ENCODE results near the gene PLPP1.

Gene PLPP1

GRCh38 chr5:55498457-55498856 lies 36.3 kb downstream of the PLPP1 start:
- DNase-seq = no peak

GRCh38 chr5:55497712-55498111 lies 37.1 kb downstream of the PLPP1 start:
- no peak for DNase-seq

GRCh38 chr5:55495216-55495615 lies 39.5 kb downstream of the PLPP1 start:
- no peak for DNase-seq

- DNase-seq = no peak
Measured at GRCh38 chr5:55492449-55492848, 42.3 kb downstream of the PLPP1 start.

GRCh38 chr5:55485073-55485472 lies 49.7 kb downstream of the PLPP1 start:
- DNase-seq = no peak

- DNase-seq = no peak
Measured at GRCh38 chr5:55484531-55484930, 50.2 kb downstream of the PLPP1 start.

GRCh38 chr5:55483885-55484284 lies 50.9 kb downstream of the PLPP1 start:
- no peak for DNase-seq

GRCh38 chr5:55481293-55481855 lies 53.4 kb downstream of the PLPP1 start:
- no peak for DNase-seq

GRCh38 chr5:55480781-55481180 lies 54.0 kb downstream of the PLPP1 start:
- DNase-seq = no peak

GRCh38 chr5:55472642-55473041 lies 62.1 kb downstream of the PLPP1 start:
- DNase-seq = no peak

GRCh38 chr5:55471468-55471867 lies 63.3 kb downstream of the PLPP1 start:
- DNase-seq = no peak

- no peak for DNase-seq
Measured at GRCh38 chr5:55470282-55470681, 64.5 kb downstream of the PLPP1 start.

GRCh38 chr5:55469839-55470238 lies 64.9 kb downstream of the PLPP1 start:
- no peak for DNase-seq

- no peak for DNase-seq
Measured at GRCh38 chr5:55467862-55468551, 66.8 kb downstream of the PLPP1 start.

- DNase-seq = no peak
Measured at GRCh38 chr5:55463613-55464012, 71.2 kb downstream of the PLPP1 start.

- DNase-seq = no peak
Measured at GRCh38 chr5:55459572-55459971, 75.2 kb downstream of the PLPP1 start.

- no peak for DNase-seq
Measured at GRCh38 chr5:55456216-55456895, 78.4 kb downstream of the PLPP1 start.

- no peak for DNase-seq
Measured at GRCh38 chr5:55454282-55454681, 80.5 kb downstream of the PLPP1 start.

GRCh38 chr5:55453211-55453610 lies 81.6 kb downstream of the PLPP1 start:
- no peak for DNase-seq

GRCh38 chr5:55451976-55452375 lies 82.8 kb downstream of the PLPP1 start:
- no peak for DNase-seq

- no peak for DNase-seq
Measured at GRCh38 chr5:55450050-55450765, 84.6 kb downstream of the PLPP1 start.

GRCh38 chr5:55446640-55447351 lies 88.0 kb downstream of the PLPP1 start:
- no peak for DNase-seq

GRCh38 chr5:55445791-55446190 lies 89.0 kb downstream of the PLPP1 start:
- DNase-seq = no peak
